NCI-H1092 (cell line): ENCODE measurements around the gene PTPRT.

Experiments
- DNase-seq: peaks from one replicate; lab custom pipeline; 2025; lab: John Stamatoyannopoulos, UW

PTPRT gene

GRCh38 chr20:42043921-42044320, 1145.8 kb downstream of the PTPRT start:
- no peak for DNase-seq

- DNase-seq = no peak
Measured at GRCh38 chr20:42041000-42041565, 1148.6 kb downstream of the PTPRT start.

GRCh38 chr20:42027746-42028268, 1161.9 kb downstream of the PTPRT start:
- no peak for DNase-seq

- no peak for DNase-seq
Measured at GRCh38 chr20:42026599-42026998, 1163.1 kb downstream of the PTPRT start.

GRCh38 chr20:42024653-42025052, 1165.1 kb downstream of the PTPRT start:
- no peak for DNase-seq
